MG63 (cell line): ENCODE results near the gene SYDE1. TPM values are rescaled to one million over a fixed set of nuclear protein-coding genes. Genes with fewer than 3 reads are reported as not detected.

Source experiments
- DNase-seq: peaks from one replicate; pipeline ENCODE4 v3.0.0-alpha.2; 2020
- H3K27me3 ChIP-seq: fragments of 250-450 bp; sonication (Bioruptor Pico); 2 replicates; pipeline ENCODE4 v1.5.1; 2020; ENCODE audit warnings: mild to moderate bottlenecking, moderate library complexity
- H3K36me3 ChIP-seq: fragments of 250-450 bp; sonication (Bioruptor Pico); 2 replicates; pipeline ENCODE4 v1.5.1; 2020; ENCODE audit warnings: mild to moderate bottlenecking, moderate library complexity
- H3K4me3 ChIP-seq: fragments of 250-450 bp; sonication (Bioruptor Pico); 2 replicates; pipeline ENCODE4 v1.5.1; 2020; ENCODE audit warnings: mild to moderate bottlenecking, moderate library complexity
- H3K9me3 ChIP-seq: fragments of 250-450 bp; sonication (Bioruptor Pico); 2 replicates; pipeline ENCODE4 v1.5.1; 2020; ENCODE audit warnings: mild to moderate bottlenecking, moderate library complexity
- total RNA-seq: library from RNA; depleted of rRNA; stranded (reverse); fragments of >200 nt; shearing (Covaris generic); gene quantifications from 2 replicates; pipeline ENCODE4 v1.2.3, GENCODE V29; 2014; ENCODE audit warnings: low replicate concordance; rRNA removed

Gene SYDE1
- total RNA-seq, 1 experiment from 2014 or later: 120 TPM

DNA sequence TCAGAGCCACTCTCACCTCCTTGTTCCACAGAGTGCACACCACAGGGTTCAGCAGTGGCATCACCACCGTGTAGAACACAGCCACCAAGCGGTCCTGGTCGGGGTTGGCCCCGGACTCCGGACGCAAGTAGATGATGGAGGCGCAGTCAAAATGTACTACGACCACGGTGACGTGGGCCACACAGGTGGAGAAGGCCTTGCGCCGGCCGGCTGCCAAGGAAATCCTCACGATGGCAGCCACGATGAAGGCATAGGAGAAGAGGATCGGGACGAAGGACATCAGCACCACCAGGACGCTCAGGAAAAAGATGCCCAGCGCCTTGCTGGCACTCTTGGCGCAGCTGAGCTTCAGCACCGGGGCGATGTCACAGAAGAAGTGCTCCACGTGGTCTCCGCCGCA is 33.9 kb downstream of the SYDE1 start:
- DNase-seq: no peak
- no peaks in the 10 kb centered on the region for H3K27me3 ChIP-seq
- H3K9me3 ChIP-seq: peaks cover 22% of the 10 kb centered on the region
- no peak overlapping the region for H3K4me3 ChIP-seq
- H3K36me3 ChIP-seq: no peaks in the 10 kb centered on the region

DNA sequence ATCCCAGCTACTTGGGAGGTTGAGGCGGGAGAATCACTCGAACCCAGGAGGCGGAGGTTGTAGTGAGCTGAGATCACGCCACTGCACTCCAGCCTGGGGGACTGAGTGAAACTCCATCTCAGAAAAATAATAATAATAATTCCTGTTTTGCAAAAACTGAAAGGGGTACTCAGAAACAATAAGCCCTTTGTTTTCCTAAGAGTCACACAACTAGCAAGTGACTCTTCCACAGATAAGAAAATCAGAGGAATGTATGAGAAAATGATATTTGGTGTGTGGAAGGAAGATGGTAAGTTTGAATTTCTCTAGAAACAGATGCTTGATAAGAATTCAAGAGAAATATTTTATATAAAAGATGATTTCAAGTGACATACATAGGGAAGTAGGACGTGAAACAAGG is 35.1 kb downstream of the SYDE1 start:
- no peak overlapping the region for H3K4me3 ChIP-seq
- H3K27me3 ChIP-seq: no peaks in the 10 kb centered on the region
- peaks cover 22% of the 10 kb centered on the region for H3K9me3 ChIP-seq
- no peak for DNase-seq
- H3K36me3 ChIP-seq: no peaks in the 10 kb centered on the region

DNA sequence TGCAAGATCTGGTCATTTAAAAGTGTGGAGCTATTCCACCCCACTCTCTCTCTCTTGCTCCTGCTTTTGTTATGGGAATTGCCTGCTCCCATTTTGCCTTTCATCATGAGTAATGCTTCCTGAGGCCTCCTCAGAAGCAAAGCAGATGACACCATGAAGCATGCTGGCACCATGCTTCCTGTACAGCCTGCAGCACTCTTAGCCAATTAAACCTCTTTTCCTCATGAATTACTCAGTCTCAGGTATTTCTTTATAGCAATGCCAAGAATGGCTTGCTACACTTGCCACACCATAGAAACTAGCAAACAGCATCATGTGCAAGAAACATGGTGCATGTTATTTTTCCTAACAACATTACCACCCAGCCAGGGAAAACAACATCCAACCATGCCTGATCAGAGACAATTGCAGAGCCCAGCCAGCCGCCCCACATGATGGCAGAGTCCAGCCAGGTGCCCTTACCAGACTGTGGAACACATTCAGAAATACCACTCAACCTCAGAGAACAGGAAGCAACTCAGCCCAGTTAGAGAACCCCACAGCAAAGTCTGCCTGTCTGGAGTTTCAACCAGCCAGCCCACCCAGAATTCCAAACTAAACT is 36.9 kb downstream of the SYDE1 start:
- peak; percentile 27 for DNase-seq
- no peaks in the 10 kb centered on the region for H3K36me3 ChIP-seq
- peaks cover 2% of the 10 kb centered on the region; the same call in 1 of the 2 replicates for H3K27me3 ChIP-seq
- H3K4me3 ChIP-seq: no peak overlapping the region
- peaks cover 14% of the 10 kb centered on the region for H3K9me3 ChIP-seq

DNA sequence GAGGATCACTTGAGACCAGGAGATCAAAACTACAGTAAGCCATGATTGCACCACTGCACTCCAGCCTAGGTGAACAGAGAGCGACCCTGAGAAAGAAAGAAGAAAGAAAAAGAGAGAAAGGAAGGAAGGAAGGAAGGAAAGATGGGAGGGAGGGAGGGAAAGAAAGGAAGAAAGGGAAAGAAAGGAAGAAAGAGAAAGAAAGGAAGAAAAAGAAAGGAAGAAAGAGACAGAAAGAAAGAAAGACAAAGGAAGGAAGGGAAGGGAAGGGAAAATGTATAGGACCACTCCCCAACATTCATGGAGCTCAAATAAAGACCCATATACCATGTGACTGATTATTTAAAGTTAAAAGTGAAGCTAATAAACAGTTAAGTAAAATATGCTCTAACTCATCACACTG is 39.9 kb downstream of the SYDE1 start:
- Histone ChIP-seq H3K4me3 (no peak overlapping the region), H3K36me3 (no peaks in the 10 kb centered on the region), H3K27me3 (peaks cover 2% of the 10 kb centered on the region; the same call in 1 of the 2 replicates), H3K9me3 (peaks cover 2% of the 10 kb centered on the region; the same call in 1 of the 2 replicates)
- DNase-seq: no peak

DNA sequence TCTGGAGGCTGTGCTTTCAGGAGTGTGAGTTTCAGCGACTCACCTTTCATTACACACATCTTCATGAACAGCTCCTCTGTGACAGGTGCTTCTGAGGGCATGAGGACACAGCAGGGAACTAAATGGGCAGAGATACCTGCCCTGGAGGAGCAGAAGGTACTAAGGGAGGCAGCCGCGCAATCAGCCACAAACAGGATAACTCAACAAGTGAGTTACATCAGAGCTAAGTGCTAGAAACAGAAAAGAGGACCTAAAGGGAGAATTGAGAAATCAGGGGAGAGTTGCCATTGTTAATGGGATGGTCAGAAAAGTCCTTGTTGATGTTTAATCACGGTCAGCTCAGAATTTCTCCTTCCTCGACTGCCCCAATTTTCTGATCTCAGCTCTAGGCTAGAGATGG is 42.5 kb downstream of the SYDE1 start:
- no peak for DNase-seq
- Histone ChIP-seq H3K4me3 (no peak overlapping the region), H3K27me3 (peaks cover 4% of the 10 kb centered on the region; the same call in 1 of the 2 replicates), H3K9me3 (peaks cover 11% of the 10 kb centered on the region), H3K36me3 (no peaks in the 10 kb centered on the region)

DNA sequence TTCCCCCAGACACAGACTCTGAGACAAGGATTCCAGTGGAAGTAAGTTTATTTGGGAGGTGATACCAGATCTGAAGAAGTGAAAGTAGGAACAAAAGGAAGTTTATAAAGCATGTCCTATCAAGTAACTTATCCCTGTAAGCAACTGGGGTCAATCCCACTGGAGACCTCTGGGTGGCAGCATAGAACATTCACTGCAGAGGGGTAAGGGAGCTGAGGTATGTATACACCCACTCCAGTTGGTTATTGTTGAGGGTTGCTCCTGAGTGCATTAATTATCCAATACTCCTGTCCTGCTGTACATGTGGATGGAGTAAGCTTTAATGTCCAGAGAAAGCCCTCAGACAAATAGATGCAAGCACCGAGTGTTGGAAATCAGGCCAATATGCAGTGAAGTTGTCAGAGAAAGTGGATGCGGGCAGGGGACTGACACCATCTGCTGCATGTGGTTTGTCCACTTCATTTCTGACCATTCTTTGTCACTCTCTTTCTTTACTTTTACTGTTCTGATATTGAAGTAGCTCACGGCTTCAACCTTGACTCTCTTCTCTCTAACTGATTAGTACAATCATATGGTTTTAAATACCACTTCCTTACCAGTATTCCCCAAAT is 46.9 kb downstream of the SYDE1 start:
- Histone ChIP-seq H3K36me3 (no peaks in the 10 kb centered on the region), H3K27me3 (peaks cover 2% of the 10 kb centered on the region; the same call in 1 of the 2 replicates), H3K9me3 (peaks cover 19% of the 10 kb centered on the region), H3K4me3 (no peak overlapping the region)
- DNase-seq: peak; percentile 41

DNA sequence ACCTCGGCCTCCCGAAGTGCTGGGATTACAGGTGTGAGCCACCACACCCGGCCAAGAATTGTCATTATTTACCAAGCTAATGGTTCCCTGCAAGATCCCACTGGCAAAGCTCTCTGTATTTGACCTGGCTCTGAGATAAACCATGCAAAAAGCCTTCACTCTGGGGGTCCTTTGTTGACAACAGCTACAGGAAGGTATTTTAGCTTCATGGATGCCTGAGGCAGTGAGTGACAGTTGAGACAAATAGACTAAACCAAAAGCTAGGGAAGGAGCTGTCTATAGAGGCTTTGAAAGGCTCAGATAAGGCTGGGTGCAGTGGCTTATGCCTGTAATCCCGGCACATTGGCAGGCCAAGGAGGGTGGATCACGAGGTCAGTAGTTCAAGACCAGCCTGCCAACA is 48.1 kb downstream of the SYDE1 start:
- no peak for DNase-seq
- H3K4me3 ChIP-seq: no peak overlapping the region
- no peaks in the 10 kb centered on the region for H3K36me3 ChIP-seq
- H3K9me3 ChIP-seq: peaks cover 19% of the 10 kb centered on the region
- 0 out of 2 replicates have a peak, but pooled peaks cover 2% of the 10 kb centered on the region for H3K27me3 ChIP-seq

DNA sequence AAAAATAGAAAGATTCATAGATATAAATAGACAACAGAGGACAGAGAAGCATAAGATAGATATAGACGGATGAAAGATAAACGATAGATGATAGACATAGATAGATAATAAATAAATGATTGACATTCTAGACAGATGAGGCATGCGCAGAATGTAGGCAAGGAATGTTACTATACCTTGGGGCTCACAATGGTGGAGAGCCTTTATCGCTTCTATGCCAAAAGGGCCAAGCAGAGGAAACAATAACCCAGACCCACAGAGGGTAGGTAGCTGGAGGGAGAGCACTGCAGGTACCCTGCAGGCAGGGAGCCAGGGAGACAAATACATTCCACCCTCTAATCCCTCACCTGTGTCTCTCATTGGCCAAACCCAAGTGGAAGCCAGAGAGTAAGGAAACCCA is 49.2 kb downstream of the SYDE1 start:
- DNase-seq: no peak
- 0 out of 2 replicates have a peak, but pooled peaks cover 2% of the 10 kb centered on the region for H3K27me3 ChIP-seq
- no peak overlapping the region for H3K4me3 ChIP-seq

DNA sequence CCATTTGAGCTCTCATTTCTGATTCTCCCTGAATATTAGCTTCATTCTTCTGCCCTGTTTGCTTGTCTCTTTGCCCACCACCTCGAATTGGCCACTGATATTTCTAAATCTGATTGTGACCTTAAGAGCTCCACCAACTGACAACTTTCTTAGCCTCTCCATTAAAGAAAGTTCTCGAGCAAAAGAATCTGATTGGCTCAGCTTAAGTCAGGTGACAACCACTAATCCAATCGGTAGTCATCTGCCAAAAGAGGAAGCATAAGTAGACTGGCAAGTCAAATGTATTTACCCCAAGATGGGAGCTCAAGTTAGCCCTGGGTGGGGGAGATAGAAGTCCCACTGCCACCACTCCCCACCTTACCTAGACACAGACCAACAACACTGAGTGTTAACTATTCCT is 52.0 kb downstream of the SYDE1 start:
- no peak for DNase-seq
- H3K9me3 ChIP-seq: peaks cover 16% of the 10 kb centered on the region
- no peaks in the 10 kb centered on the region for H3K36me3 ChIP-seq
- H3K4me3 ChIP-seq: no peak overlapping the region
- H3K27me3 ChIP-seq: no peaks in the 10 kb centered on the region

More for the DNA sequence above, 49.2 kb downstream of the SYDE1 start:
- peaks cover 19% of the 10 kb centered on the region for H3K9me3 ChIP-seq
- no peaks in the 10 kb centered on the region for H3K36me3 ChIP-seq

DNA sequence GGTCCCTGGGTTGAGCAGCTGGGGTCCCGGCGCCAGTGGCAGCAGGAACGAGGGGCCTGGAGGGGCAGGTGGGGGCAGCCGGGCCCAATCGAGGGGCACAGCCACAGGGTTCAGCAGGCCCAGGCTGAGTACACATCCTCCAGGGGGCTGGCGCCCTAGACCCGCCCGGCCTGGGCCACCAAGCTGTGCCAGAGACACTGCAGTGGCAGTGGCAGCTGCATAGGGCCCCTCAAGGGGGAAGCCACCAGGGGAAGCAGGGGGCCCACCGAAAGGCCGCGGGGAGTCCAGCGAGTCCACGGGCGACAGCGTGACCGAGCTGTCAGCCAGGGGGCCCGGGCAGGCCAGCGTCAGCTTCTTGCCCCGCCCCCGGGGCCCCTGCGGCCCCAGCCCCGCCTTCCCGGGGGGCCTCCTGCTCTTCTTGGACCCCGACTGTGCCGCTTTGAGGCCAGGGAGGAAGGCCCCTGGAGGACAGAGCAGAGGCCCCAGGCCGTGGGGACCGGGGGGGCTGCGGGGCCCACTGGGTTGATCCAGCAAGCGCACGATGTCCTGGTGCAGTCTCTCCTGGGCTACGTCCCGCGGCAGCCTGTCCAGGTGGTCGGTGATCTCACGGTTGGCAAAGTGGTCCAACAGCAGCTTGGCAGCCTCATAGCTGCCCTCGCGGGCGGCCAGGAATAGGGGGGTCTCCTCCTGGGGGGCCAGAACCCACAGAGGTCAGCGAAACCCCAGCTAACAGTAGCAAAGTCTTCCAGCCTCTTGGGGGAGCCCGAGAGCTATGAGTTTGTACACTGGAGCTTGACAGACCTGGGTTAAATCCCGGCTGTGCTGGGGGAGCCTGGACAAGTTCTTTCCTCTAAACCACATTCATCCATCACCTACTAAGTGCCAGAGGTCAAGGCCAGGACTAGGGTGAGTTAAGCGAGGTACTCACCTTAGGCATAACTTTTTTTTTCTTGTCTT is 54.1 kb downstream of the SYDE1 start:
- Histone ChIP-seq H3K27me3 (no peaks in the 10 kb centered on the region), H3K9me3 (peaks cover 25% of the 10 kb centered on the region), H3K4me3 (no peak overlapping the region), H3K36me3 (peaks cover 6% of the 10 kb centered on the region; the same call in 1 of the 2 replicates)
- DNase-seq: no peak

Other genes with a start within 250 kb of the SYDE1 start
- not detected in 2 replicates for gene OR7A17, start 221.3 kb upstream of the SYDE1 start, total RNA-seq
- gene OR7C2, start 165.9 kb upstream of the SYDE1 start, total RNA-seq: not detected in 2 replicates
- not detected in 2 replicates for gene SLC1A6, start 127.5 kb upstream of the SYDE1 start, total RNA-seq
- not detected in 2 replicates for gene CASP14, start 57.9 kb upstream of the SYDE1 start, total RNA-seq
- gene OR1I1, start 25.2 kb upstream of the SYDE1 start, total RNA-seq: not detected in 2 replicates
- 0.44 and 0.56 TPM in 2 replicates for gene NOTCH3, start 93.6 kb downstream of the SYDE1 start, total RNA-seq
- not detected in 2 replicates for gene EPHX3, start 125.0 kb downstream of the SYDE1 start, total RNA-seq
- gene BRD4, start 225.1 kb downstream of the SYDE1 start, total RNA-seq: 9.3 and 16.0 TPM in 2 replicates